ENCODE results near the gene MSI1.

MSI1 gene

GRCh38 chr12:120317224-120318105, 51.5 kb downstream of the MSI1 start:
- peak; percentile 100 for DNase-seq

- DNase-seq, result no peak
These were observed 52.2 kb downstream of the MSI1 start for GRCh38 chr12:120316798-120317223.

GRCh38 chr12:120314220-120314619, 54.7 kb downstream of the MSI1 start:
- no peak for DNase-seq

GRCh38 chr12:120301962-120302815, 66.8 kb downstream of the MSI1 start, which contains the start of gene SIRT4:
Gene SIRT4, plus strand, starts transcription at chr12:120302321. Its CDS starts 1,241 bp downstream, at chr12:120303562.
- DNase-seq, result peak; percentile 75

- peak; percentile 56 for DNase-seq
These were observed 76.1 kb downstream of the MSI1 start, which contains the start of gene RNU4-1 for GRCh38 chr12:120292661-120293531. Gene RNU4-1, minus strand, starts transcription at chr12:120293237.

- DNase-seq, result no peak
These were observed 76.6 kb downstream of the MSI1 start for GRCh38 chr12:120292411-120292660.

Data from activated effector memory CD4-positive, alpha-beta T cell treated with Interleukin-2 at 50 U/mL for 16 hours (primary cell).